DMS79 (cell line): ENCODE results near the gene CRYBA4.
A peak's percentile ranks its signal among the peaks of the same experiment; 100 is the strongest.

Experiments used
- DNase-seq: peaks from one replicate; lab custom pipeline; 2025; lab: John Stamatoyannopoulos, UW

Gene CRYBA4

GRCh38 chr22:26621663-26622062 is at the start of gene CRYBA4:
TSS of gene CRYBA4 (plus strand) at chr22:26621963. CDS start at chr22:26622597, 634 bp downstream.
- no peak for DNase-seq

DNA sequence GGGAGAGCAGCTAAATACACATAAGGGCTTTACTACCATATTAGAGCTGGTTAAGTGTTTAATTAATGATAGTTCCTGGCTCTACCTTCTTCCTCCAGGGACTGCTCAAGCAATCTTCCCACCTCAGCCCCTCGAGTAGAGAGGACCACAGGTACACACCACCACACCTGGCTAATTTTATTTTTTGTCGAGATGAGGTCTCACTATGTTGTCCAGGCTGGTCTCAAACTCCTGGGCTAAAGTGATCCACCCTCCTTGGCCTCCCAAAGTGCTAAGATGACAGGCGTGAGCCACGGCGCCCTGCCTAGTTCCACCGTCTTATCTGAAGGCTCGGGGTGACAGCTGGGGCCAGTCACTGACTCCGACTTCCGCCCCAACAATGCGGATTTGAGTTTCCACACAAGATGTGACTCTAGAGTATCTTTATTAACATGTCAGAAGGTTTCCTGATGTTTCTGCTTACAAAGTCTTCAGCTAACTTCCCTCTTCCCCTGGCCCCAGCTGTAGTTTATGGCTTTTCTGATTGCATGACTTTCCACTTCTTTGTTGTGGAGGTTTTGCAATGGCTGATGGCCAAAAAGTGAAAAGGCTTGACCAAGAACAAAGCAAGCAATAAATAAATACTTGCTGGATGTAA is 48.6 kb upstream of the CRYBA4 start:
- peak; percentile 48 for DNase-seq

DNA sequence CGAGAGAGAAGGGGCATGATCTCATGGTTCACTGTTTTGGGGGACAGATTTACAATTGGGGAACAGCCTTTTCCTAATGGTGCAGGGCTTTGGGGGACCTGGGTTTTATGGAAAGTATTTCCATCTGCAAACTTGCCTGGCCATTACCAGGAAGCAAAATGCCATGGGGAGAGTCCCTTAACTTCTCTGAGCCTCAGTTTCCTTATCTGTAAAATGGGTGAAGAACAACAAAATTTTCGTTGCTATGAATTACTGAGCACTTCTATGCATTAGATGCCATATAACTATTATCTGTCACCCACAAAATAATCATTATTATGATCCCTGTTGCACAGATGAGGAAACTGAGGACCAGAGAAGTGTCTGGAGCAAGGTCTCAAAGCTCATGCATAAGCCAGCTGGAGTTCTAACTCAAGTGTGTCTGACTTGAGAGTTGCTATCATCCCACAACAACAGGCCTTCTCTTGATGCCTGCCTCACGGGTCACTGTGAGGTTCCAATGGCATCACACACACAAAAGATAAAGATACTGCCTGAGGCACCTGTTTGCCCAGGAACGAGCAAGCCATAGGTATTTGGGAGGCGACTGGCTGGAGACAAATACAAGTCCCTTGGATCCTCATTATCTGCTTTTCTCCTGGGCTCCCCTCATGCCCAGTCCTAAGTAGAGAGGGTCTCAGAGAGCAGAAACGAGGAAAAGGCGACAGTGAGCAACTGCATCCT is 47.6 kb upstream of the CRYBA4 start:
- DNase-seq: no peak

DNA sequence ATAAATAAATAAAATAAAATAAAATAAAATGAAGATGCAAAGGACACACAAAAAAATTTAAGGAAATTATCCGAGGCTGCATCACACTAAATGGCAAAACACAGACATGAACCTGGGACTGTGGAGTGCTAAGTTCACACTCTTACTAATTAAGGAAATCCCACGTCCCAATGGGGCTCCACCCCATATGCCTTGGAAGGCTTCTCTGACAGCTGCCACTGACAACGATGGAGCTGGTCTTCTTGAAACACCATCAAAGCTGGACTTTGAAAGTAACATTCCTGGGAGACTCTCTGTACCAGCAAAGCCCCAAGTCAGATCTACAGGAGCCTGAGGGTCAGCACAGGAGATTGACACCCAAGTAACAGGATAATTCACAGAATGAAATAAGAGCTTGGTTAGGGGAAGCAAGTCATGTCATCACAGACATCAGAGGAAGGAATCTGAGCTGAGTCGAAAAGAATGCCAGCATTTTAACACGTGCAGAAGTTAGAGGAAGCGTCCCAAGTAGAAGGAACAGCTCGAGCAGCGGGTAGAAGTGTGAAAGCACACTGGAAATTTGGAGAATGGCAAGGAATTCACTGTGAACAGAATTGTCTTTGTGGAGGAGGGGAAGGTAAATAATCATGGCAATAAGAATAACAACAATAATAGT is 45.6 kb upstream of the CRYBA4 start:
- no peak for DNase-seq

GRCh38 chr22:26577081-26577480 is 44.7 kb upstream of the CRYBA4 start:
- DNase-seq: no peak

DNA sequence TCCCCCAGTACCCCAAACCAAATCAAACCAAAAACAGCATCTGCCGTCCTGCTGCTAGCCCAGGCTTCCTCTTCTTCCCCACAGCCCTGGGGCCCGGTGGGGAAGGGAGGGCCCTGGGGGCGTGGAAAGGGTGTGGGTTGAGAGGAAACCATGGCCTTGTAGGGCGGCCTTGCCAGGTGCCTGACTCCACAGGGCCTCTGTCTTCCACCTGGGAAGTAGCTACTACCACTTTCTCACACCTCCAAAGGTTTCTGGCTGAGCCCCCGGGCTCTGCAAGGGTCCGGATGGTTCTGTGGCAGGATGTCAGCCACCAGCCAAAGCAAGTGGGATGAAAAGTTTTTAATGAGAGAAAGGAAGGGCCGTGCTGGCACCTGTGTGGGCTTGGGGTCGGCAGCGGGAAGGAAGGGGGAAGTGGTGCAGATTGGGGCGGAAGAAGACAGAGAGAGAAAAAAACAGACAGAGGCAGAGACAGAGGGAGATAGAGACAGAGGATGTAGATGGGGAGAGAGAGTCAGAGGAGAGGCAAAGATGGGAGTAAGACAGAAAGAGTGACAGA is 42.4 kb upstream of the CRYBA4 start:
- DNase-seq: no peak

DNA sequence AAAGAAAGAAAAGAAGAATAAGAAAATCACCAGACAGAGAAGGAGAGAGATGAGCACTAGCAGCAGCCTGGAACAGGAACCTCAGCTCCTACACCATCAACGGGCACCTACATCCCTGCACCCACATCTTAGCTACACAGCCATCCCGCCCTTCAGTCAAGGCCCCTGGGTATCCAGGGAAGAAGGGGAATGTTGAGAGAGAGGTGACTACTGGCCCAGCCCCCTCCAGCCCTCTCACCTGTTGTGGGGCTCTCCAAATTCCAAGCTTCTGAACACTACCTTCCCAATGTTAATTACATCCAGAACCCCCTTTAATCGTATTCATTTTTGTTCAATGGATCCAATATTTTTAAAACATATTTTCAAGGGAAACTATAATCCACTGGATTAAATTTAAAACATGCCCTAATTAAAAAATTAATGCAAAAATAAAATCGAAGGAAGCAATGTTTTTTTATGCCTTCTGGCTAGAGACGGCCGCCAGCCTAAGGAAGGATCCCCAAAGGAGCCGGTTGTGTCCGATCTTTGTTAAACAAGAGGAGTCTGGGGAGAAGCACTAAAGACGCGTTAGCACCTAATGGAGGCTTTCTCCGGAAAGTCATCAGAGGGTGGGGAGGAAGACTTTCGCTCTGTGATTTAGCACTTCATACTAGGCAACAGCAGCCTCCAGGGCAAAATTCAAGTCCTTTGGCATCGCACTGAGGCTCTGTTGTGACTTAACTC is 41.4 kb upstream of the CRYBA4 start:
- DNase-seq: no peak

- no peak for DNase-seq
These were observed 40.7 kb upstream of the CRYBA4 start for GRCh38 chr22:26581026-26581425.

- no peak for DNase-seq
These were observed 40.1 kb upstream of the CRYBA4 start for GRCh38 chr22:26581633-26582168.

DNA sequence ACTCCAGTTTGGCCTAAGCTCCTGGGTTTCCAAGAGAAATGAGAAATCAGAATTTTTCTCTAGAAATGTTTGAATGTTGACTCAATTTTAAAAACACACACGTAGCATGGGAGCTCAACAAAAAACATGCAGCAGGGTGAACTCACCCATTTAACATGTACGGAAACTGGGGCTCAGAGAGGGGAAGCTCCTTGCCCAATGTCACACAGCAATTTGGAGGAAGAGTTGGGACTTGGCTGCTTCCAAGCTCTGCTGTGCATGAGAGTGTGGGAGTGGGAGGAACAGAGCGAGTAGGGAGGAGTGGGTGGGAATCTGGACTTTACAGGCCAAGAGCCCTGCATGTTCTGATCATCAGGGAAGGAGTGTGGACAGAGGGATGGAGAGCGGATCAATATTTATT is 37.8 kb upstream of the CRYBA4 start:
- no peak for DNase-seq

DNA sequence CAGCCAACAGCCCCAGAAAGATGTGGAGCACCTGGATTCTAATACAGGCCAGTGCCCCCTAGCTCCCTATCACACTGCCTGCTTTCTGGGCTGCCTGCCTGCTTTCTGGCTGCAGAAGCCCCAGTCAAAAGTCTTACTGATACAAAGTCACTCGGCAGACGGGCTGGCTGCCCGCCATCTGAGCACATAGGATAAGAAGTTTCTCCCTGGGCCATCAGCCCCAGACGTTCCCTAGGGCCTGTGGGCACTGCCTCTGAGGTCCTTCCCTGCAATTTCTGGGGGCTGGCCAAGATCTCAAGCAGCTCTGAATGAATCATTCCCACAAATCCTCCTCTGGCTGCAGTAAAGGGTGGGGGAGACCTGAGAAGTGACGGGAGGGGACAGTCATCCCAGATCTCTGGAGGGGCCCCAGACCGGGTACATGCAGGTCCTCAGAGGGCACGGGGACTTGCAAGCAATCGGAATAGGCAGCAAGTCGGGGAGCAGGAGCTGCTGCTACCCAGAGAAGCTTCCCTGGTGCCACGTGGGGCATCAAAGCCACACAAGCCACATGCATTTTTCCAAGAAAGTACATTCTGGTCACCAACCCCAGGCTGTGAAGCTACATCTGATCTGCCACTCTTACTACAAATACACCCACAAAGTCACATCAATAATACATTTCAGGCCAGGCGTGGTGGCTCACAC is 36.5 kb upstream of the CRYBA4 start:
- DNase-seq: peak; percentile 72

DNA sequence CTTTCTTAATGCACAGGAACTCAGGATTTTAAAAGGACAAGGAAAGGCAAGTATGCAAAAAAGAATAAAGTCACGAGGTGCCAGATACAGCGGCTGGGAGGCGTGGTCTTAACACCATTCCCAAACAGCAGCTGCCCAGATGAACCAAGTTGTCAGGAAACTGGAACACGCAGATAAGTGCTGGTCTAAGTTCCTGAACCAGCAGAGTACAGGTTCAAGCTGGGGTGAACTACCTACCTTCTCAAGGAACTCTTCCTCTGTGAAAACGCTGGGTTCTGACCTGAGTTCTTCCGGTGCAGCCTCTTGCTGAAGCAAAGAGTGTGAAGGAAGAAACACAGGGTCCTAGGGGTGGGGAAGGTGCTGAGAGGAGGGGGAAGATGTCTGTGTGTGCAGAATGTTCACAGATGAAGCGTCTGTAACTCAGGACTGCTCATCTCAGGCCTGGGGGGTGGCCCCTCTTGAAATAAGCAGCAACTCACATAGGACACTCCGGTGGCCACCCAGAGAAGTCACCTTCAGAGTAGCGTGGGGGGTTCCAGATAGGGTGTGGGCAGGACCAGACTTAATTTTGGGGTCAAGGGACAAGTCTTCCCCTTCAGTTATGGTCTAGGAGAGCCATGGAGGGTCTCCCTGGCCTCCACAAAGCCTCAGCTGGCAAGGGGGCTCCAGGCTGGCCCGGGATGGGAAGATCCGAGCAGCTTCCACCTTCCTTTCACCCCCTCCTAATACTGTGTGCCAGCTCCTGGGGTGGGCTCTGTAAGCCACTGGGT is 35.0 kb upstream of the CRYBA4 start:
- DNase-seq: no peak

GRCh38 chr22:26587991-26588613 is 33.7 kb upstream of the CRYBA4 start:
- DNase-seq: no peak

- DNase-seq: no peak
These were observed 32.9 kb upstream of the CRYBA4 start for GRCh38 chr22:26588729-26589366.

- DNase-seq: no peak
These were observed 32.4 kb upstream of the CRYBA4 start for GRCh38 chr22:26589367-26589844.

- no peak for DNase-seq
These were observed 31.7 kb upstream of the CRYBA4 start, which contains the start of gene TPST2 for GRCh38 chr22:26589845-26590736. TSS of gene TPST2 (minus strand) at chr22:26590132. CDS start at chr22:26541630, 48,502 bp downstream.

DNA sequence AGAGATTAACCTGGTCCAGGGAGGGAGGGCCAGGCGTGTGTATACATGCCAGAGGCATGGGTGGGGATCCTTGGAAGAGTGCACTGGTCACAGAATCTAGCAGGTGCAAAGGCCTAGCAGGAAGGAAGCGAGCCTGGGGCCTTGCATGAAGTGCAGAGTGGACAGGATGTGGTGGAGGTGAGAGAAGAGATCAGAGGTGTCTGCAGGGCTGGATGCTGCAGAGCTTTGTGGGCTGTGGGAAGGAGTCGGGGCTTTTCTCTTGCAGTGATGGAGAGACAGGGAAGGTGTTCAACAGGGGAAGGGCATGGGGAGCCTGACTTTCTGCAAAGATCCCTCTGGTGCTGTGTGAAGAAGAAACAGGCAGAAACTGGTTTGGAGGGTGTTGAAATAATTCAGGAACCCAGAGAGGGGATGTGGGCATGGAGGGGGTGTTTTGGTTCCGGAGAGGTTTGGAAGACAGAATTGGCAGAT is 29.3 kb upstream of the CRYBA4 start:
- DNase-seq: no peak

- no peak for DNase-seq
These were observed 28.0 kb upstream of the CRYBA4 start for GRCh38 chr22:26593763-26594162.
